ENCODE results near the gene CPB2. TPM values are rescaled to one million over a fixed set of nuclear protein-coding genes. Genes with fewer than 3 reads are reported as not detected.

The CPB2 gene
- total RNA-seq, 2 donors from 2014 or later, result not detected

DNA sequence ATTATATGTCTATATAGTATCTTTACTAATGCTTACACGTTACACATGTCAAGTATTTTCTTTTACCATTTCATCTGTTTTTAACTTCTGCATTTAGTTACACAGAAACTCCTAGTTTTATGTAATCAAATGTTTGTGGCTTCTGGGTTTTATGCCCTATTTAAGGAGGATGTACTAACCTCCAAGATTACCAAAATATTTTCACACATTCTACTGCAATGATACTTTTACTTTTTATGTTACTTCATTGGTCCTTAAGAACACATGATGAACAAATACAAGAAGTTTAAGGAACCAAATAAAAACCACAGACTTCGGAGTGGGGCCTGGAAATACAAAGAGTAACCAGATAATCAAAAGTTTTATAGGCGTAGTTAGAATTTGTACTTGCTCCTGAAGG is 89.5 kb downstream of the CPB2 start:
- no peak for DNase-seq (ENCODE audit: low spot score)
- intact Hi-C loops (cut with DNase I), result no loop called here

DNA sequence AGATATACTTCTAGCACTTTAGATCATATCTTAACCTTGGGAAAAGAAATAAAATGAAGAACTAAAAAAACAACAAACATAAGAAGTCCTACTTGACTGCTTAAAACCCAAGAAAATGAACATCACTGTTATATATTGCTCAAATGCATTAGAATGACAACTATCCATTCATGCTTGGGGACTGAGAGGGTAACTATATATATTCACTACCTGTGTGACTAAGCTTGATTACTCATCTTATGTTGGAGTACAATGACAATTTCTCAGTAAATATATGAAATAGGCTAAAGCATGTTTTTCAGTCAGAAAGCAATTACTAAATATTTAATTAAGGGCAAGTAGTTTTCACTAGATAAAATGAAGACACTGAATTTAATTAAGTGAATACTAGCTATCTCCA is 92.4 kb downstream of the CPB2 start:
- DNase-seq (ENCODE audit: low spot score), result no peak
- intact Hi-C loops (cut with DNase I), result no loop called here

DNA sequence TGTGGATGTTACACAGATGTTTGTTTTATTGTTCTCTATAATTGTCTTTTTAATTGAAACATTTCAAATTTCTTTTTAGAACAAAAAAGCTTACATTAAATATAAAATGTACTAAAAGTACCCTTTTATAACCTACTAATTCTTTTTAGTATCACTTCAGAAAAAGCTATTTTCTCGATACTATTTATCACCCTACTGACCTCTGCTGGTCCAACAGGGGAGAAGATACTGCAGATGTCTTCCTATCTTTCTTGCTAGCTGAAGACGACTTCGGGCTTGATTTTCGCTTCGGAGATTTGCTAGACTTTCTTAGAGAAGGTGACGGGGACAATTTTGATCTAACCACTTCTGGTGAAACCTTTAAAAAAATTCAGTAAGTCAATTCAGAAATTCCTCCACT is 94.7 kb downstream of the CPB2 start:
- DNase-seq (ENCODE audit: low spot score), result no peak
- intact Hi-C loops (cut with DNase I), result no loop called here

- intact Hi-C loops (cut with DNase I), result no loop called here
- no peak for DNase-seq (ENCODE audit: low spot score)
Measured at GRCh38 chr13:46008631-46009030, 96.2 kb downstream of the CPB2 start.

- intact Hi-C loops (cut with DNase I), result no loop called here
- no peak for DNase-seq (ENCODE audit: low spot score)
Measured at GRCh38 chr13:46006688-46007452, 98.0 kb downstream of the CPB2 start.

- DNase-seq (ENCODE audit: low spot score), result no peak
- intact Hi-C loops (cut with DNase I), result no loop called here
Measured at GRCh38 chr13:46004491-46004890, 100.3 kb downstream of the CPB2 start.

Other genes starting within 250 kb of the CPB2 start
- gene ZC3H13, start 52.3 kb downstream of the CPB2 start, total RNA-seq, result 10 to 100 TPM; 48.6 to 58.9 TPM
- gene LCP1, start 77.1 kb upstream of the CPB2 start, total RNA-seq, result 10 to 100 TPM; 72.8 to 73.8 TPM
- under 1 TPM in 1 of 2 donors, not detected in 1; 0.42 TPM for gene LRRC63, start 106.9 kb upstream of the CPB2 start, total RNA-seq

Data from posterior vena cava (tissue), 2 donors.